HG03439 (cell line): Measurements from ENCODE around the gene OR2B3.
"Not testable (repeated sequence)": the region's sequence is repeated elsewhere in the genome, so short reads cannot be mapped to it uniquely, and the experiment has no call there.

Experiments used
- ATAC-seq: cut with Tn5 transposase; IDR thresholded peaks from one replicate; pipeline ENCODE4 v1.9.1; 2021; ENCODE audit warnings: mild to moderate bottlenecking, moderate library complexity; ENCODE audit not compliant: unreplicated experiment

The OR2B3 gene

GRCh38 chr6:29087213-29087612 is at the start of gene OR2B3:
Gene OR2B3, minus strand, starts transcription at chr6:29087313. Its CDS starts 65 bp downstream, at chr6:29087248.
- ATAC-seq = no peak

GRCh38 chr6:29131691-29132090 is 44.6 kb upstream of the OR2B3 start:
- no peak for ATAC-seq

GRCh38 chr6:29130644-29131043 is 43.5 kb upstream of the OR2B3 start:
- no peak for ATAC-seq

- no peak for ATAC-seq
Measured at GRCh38 chr6:29129326-29130012, 42.4 kb upstream of the OR2B3 start.

GRCh38 chr6:29114964-29115363 is 27.9 kb upstream of the OR2B3 start:
- not testable (repeated sequence) for ATAC-seq

GRCh38 chr6:29112135-29112534 is 25.0 kb upstream of the OR2B3 start:
- ATAC-seq = no peak

- ATAC-seq = no peak
Measured at GRCh38 chr6:29107758-29108157, 20.6 kb upstream of the OR2B3 start, which contains the start of gene OR2J3. Gene OR2J3, plus strand, starts transcription at chr6:29108058. Its CDS starts 3,833 bp downstream, at chr6:29111891.

- no peak for ATAC-seq
Measured at GRCh38 chr6:29099190-29099589, 12.1 kb upstream of the OR2B3 start, which contains the start of gene OR2J1. Gene OR2J1, plus strand, starts transcription at chr6:29099490. Its CDS starts 1,453 bp downstream, at chr6:29100943.

GRCh38 chr6:29097803-29098202 is 10.7 kb upstream of the OR2B3 start:
- ATAC-seq = no peak

- ATAC-seq = no peak
Measured at GRCh38 chr6:29092957-29093356, 5.8 kb upstream of the OR2B3 start.

- ATAC-seq = no peak
Measured at GRCh38 chr6:29082457-29082856, 4.7 kb downstream of the OR2B3 start.

- ATAC-seq = no peak
Measured at GRCh38 chr6:29081312-29081711, 5.8 kb downstream of the OR2B3 start.

GRCh38 chr6:29079203-29079602 is 7.9 kb downstream of the OR2B3 start:
- no peak for ATAC-seq

- no peak for ATAC-seq
Measured at GRCh38 chr6:29071831-29072723, 15.0 kb downstream of the OR2B3 start.

GRCh38 chr6:29051680-29052079 is 35.4 kb downstream of the OR2B3 start:
- no peak for ATAC-seq

- ATAC-seq = no peak
Measured at GRCh38 chr6:29045075-29045474, 42.0 kb downstream of the OR2B3 start, which contains the start of gene OR2W1. Gene OR2W1, minus strand, starts transcription at chr6:29045175. Its CDS starts 0 bp downstream, at chr6:29045175.
